ELF-1 (cell line): ENCODE results near the gene TMEM190.
"Not testable (repeated sequence)": the region's sequence is repeated elsewhere in the genome, so short reads cannot be mapped to it uniquely, and the experiment has no call there.

Experiments
- DNase-seq: peaks from one replicate; pipeline ENCODE4 v3.0.0-alpha.2; 2016; ENCODE audit warnings: low read depth, low spot score

Gene TMEM190

DNA sequence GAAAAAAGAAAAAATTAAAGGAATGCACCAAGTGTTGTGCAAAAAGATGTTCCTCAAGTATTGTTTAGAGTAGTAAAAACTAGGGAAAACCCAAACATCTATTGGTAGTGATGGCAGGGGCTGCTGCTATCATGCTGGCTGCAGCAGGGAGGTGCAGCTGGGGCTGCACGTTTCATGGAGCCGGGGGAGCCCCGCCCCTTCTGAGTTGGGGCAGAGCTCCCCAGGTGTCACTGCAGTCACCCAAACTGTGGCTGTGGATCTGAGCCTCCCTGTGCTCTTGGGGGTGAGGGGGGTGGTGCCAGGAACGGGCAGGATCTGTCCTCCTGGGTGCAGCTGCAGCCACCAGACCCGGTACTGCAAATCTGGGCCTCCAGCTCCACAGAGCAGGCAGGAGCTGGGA is 42.5 kb downstream of the TMEM190 start:
- no peak for DNase-seq

DNA sequence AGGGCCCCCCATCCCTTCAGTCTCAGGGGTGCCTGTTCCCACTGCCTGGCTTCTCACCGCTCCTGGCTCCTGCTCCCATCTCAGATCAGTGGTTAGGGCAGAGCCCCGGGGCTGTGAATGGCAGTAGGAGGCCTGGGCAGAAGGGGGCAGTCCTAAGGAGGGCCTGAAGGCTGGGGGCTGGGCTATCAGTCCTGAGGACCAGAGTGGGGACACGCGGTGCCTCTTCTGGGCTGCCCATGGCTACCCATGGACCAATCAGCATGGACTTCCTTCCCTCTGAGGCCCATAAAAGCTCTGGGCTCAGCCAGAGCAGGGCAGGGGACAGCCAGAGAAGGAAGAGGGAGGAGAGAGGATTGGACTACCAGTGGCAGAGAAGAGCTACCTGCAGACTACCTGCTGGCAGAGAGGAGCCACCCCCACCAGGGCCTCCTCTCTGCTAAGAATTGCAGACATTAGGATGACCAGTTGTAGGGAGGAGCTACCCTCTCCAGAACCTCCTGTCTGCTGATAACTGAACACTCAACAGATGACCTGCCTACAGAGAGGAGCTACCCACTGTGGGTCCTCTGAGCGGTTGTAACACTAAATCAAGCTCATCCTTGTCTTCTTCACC is 43.1 kb downstream of the TMEM190 start:
- no peak for DNase-seq

DNA sequence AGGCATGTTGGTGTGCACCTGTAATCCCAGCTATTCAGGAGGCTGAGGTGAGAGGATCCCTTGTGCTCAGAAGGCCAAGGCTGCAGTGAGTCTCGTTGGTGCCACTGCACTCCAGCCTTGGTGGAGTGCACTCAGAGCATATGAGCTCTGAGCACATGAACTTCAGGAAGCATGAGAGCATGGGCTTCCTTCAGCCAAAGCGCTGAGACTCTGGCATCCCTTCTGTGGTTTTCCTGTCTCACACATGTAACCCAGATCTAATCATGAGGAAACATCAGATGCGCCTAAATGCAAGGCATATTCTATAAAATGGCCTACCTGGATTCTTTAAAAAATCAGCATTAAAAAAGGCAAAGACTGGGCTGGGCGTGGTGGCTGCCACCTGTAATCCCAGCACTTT is 44.7 kb downstream of the TMEM190 start:
- not testable (repeated sequence) for DNase-seq

DNA sequence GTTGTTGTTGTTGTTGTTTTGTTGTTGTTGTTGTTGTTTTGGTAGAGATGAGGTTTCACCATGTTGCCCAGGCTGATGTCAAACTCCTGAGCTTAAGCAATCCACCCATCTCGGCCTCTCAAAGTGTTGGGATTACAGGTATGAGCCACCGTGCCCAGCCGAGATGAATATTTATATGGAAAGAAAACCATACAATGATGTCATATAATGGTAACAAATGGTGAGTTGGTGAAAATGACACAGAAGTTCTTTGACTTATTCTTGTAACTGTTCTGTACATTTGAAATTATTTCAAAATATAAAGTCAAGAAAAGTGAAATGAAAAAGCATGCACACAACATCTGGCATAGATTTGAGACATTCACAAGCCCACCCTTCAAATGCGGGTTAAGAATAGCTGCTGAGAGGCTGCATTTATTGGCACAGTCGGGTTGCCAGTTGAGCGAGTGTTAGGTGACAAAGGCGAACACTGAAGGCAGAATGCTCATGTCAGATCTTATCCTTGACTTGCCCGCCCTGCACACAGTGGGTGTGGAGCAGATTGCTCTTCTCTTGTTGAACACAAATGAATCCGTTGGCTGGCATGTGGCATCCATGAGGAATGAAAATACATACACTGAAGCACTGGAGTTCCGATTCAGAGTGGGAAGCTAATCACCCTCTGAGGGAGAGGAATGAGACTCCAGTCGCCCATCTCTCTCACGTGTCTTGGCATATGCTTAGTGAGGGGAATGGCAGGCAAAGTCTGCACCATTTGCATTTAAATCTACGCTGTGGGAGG is 46.8 kb downstream of the TMEM190 start:
- no peak for DNase-seq

DNA sequence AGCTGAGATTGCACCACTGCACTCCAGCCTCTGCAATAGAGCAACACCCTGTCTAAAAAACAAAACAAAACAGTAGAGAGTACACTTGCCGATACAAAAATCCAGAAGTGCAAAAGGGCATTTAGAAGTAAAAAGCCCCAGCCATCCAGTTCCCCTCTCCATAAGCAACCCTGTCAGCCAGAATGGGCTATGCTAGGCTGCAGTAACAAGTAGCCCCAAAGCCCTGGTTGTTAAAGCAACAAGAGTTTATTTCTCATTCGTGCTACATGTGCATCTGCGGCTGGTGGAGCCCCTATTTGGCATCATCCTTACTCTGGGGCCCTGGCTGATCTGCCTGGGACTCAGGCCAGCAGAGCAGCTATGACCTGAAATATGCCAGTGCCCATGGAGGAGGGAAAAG is 47.9 kb downstream of the TMEM190 start:
- DNase-seq = no peak

DNA sequence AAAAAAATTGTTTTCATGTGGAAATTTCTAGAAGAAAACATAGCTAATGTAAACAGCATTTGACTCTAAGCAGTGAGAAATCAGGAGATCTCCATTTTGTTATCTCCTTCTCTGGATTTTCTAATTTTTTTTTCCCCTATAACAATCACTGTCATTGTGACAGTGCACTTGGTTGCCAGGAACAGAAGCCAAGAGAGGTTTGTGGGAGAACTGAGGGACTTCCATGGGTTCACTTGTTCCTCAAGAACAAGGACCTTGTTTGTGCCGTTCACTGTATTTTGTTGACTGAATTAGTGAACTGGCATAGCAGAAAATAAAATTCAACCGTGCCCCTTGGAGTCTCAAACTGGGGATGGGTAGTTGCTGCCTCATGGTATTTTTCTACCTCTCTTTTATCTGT is 49.4 kb downstream of the TMEM190 start:
- DNase-seq = no peak
